Progenitor cell of endocrine pancreas (in vitro differentiated cells): ENCODE data around the gene CFAP100. TPM values are rescaled to one million over a fixed set of nuclear protein-coding genes. Genes with fewer than 3 reads are reported as not detected.

ENCODE experiments used
- DNase-seq: peaks from one replicate; pipeline ENCODE4 v3.0.0; 2021; ENCODE audit warnings: low spot score; ENCODE audit not compliant: unreplicated experiment
- H3K27ac Mint-ChIP-seq: 2 replicates; pipeline ENCODE4 v1.8.0; 2021; ENCODE audit warnings: mild to moderate bottlenecking, moderate library complexity, mixed read lengths
- H3K27me3 Mint-ChIP-seq: 2 replicates; pipeline ENCODE4 v1.8.0; 2021; ENCODE audit warnings: mixed read lengths
- H3K36me3 Mint-ChIP-seq: 2 replicates; pipeline ENCODE4 v1.8.0; 2022; ENCODE audit warnings: mixed read lengths; ENCODE audit not compliant: insufficient read depth
- H3K4me1 Mint-ChIP-seq: 2 replicates; pipeline ENCODE4 v1.8.0; 2021; ENCODE audit warnings: low read depth, mixed read lengths
- H3K4me3 Mint-ChIP-seq: 2 replicates; pipeline ENCODE4 v1.8.0; 2021; ENCODE audit warnings: low read depth, mild to moderate bottlenecking, moderate library complexity, mixed read lengths
- H3K9me3 Mint-ChIP-seq: 2 replicates; pipeline ENCODE4 v1.8.0; 2021; ENCODE audit warnings: low read depth, mixed read lengths
- CTCF ChIP-seq: fragments of 200-600 bp; sonication (generic); IDR thresholded peaks from one replicate; pipeline ENCODE4 v1.5.0; 2021; ENCODE audit warnings: antibody characterized with exemption, mild to moderate bottlenecking; ENCODE audit not compliant: unreplicated experiment
- total RNA-seq: library from RNA; stranded (reverse); gene quantifications from 2 replicates; pipeline ENCODE4 v1.2.1, GENCODE V29; 2021

CFAP100 gene
- total RNA-seq, 1 donor from 2014 or later, result 0.79 TPM

- no peak for DNase-seq
- H3K36me3 Mint-ChIP-seq, result no peaks in the 10 kb centered on the region
- H3K4me1 Mint-ChIP-seq, result no peaks in the 10 kb centered on the region
- no peak overlapping the region for H3K27ac Mint-ChIP-seq
- H3K4me3 Mint-ChIP-seq, result no peak overlapping the region
- no peaks in the 10 kb centered on the region for H3K9me3 Mint-ChIP-seq
- peaks cover 19% of the 10 kb centered on the region for H3K27me3 Mint-ChIP-seq
- no peak for TF ChIP-seq CTCF
These were observed 29.9 kb upstream of the CFAP100 start for GRCh38 chr3:126364731-126365301.

GRCh38 chr3:126365351-126366277 is 29.1 kb upstream of the CFAP100 start:
- Mint-ChIP-seq H3K4me1 (no peaks in the 10 kb centered on the region), H3K27me3 (peaks cover 14% of the 10 kb centered on the region), H3K36me3 (no peaks in the 10 kb centered on the region), H3K4me3 (no peak overlapping the region), H3K27ac (no peak overlapping the region), H3K9me3 (no peaks in the 10 kb centered on the region)
- no peak for DNase-seq
- TF ChIP-seq CTCF, result peak; percentile 15

- no peaks in the 10 kb centered on the region for H3K9me3 Mint-ChIP-seq
These were observed 27.3 kb upstream of the CFAP100 start for GRCh38 chr3:126367316-126367805.

GRCh38 chr3:126369490-126369889 is 25.2 kb upstream of the CFAP100 start:
- H3K27me3 Mint-ChIP-seq, result peaks cover 7% of the 10 kb centered on the region
- H3K36me3 Mint-ChIP-seq, result no peaks in the 10 kb centered on the region
- no peak overlapping the region for H3K27ac Mint-ChIP-seq
- no peaks in the 10 kb centered on the region for H3K4me1 Mint-ChIP-seq
- H3K9me3 Mint-ChIP-seq, result no peaks in the 10 kb centered on the region
- no peak for TF ChIP-seq CTCF
- H3K4me3 Mint-ChIP-seq, result no peak overlapping the region
- DNase-seq, result no peak

More at GRCh38 chr3:126367316-126367805, 27.3 kb upstream of the CFAP100 start:
- no peak for DNase-seq
- Mint-ChIP-seq H3K36me3 (no peaks in the 10 kb centered on the region), H3K27ac (no peak overlapping the region), H3K4me1 (no peaks in the 10 kb centered on the region), H3K4me3 (no peak overlapping the region), H3K27me3 (peaks cover 10% of the 10 kb centered on the region)
- TF ChIP-seq CTCF, result no peak

GRCh38 chr3:126370055-126370454 is 24.7 kb upstream of the CFAP100 start:
- no peaks in the 10 kb centered on the region for H3K4me1 Mint-ChIP-seq
- no peak overlapping the region for H3K4me3 Mint-ChIP-seq
- no peaks in the 10 kb centered on the region for H3K9me3 Mint-ChIP-seq
- TF ChIP-seq CTCF, result no peak
- no peak for DNase-seq
- peaks cover 9% of the 10 kb centered on the region for H3K27me3 Mint-ChIP-seq
- no peak overlapping the region for H3K27ac Mint-ChIP-seq
- no peaks in the 10 kb centered on the region for H3K36me3 Mint-ChIP-seq
